H1 (cell line): ENCODE results near the gene ENAH. TPM values are rescaled to one million over a fixed set of nuclear protein-coding genes. Genes with fewer than 3 reads are reported as not detected.

Experiments
- CTCF ChIA-PET: fragments of 300-600 bp; sonication (Branson Sonifier 250); formaldehyde crosslinking; loops from one replicate; lab custom pipeline; 2021; ENCODE audit not compliant: partially characterized antibody; lab: Charles Lee
- POLR2A ChIA-PET: fragments of 300-600 bp; sonication (Branson Sonifier 250); formaldehyde crosslinking; loops from one replicate; lab custom pipeline; 2021; ENCODE audit warnings: inconsistent platforms; ENCODE audit not compliant: partially characterized antibody; lab: Charles Lee
- DNase-seq, 2 experiments: peaks; one replicate each; pipeline versions ENCODE4 v3.0.0 to v3.0.0-alpha.2; 2010 to 2022; ENCODE audit warnings: low spot score in 2 of 2, low read depth in 1 of 2, mixed read lengths in 1 of 2
- FAIRE-seq: peaks from 2 replicates; lab custom pipeline; 2011; peaks lifted over from hg19 to GRCh38; lab: Jason Lieb, UNC
- H2AFZ ChIP-seq: 2 replicates; pipeline ENCODE4 v1.8.1; 2012; ENCODE audit warnings: low read length, inconsistent platforms
- H2AK5ac ChIP-seq: 2 replicates; pipeline ENCODE4 v1.6.1; 2013; ENCODE audit warnings: low read depth, low read length
- H2BK120ac ChIP-seq: replicated peaks from 2 replicates; pipeline ENCODE3; 2013; ENCODE audit warnings: low read depth, low read length, inconsistent platforms
- H2BK12ac ChIP-seq: 2 replicates; pipeline ENCODE4 v1.6.1; 2013; ENCODE audit warnings: low read depth, low read length
- H2BK15ac ChIP-seq: 2 replicates; pipeline ENCODE4 v1.6.1; 2013; ENCODE audit warnings: low read length
- H2BK20ac ChIP-seq: 2 replicates; pipeline ENCODE4 v1.6.1; 2013; ENCODE audit warnings: low read length
- H2BK5ac ChIP-seq: 2 replicates; pipeline ENCODE4 v1.6.1; 2013; ENCODE audit warnings: low read depth, low read length
- H3K14ac ChIP-seq: 2 replicates; pipeline ENCODE4 v1.6.1; 2013; ENCODE audit warnings: inconsistent platforms; ENCODE audit not compliant: insufficient read length
- H3K18ac ChIP-seq: 2 replicates; pipeline ENCODE4 v1.6.1; 2013; ENCODE audit warnings: low read length; ENCODE audit errors: extremely low read depth
- H3K23ac ChIP-seq: 2 replicates; pipeline ENCODE4 v1.6.1; 2013; ENCODE audit warnings: inconsistent platforms; ENCODE audit not compliant: insufficient read length
- H3K23me2 ChIP-seq: 2 replicates; pipeline ENCODE4 v1.6.1; 2013; ENCODE audit warnings: low read depth, low read length
- H3K27ac ChIP-seq: 2 replicates; pipeline ENCODE4 v1.6.1; 2011; ENCODE audit warnings: low read depth, low read length, inconsistent platforms
- H3K27me3 ChIP-seq, 4 experiments: replicated peaks in 1 of 4; 1 replicate in 1 of 4; 2 replicates in 3 of 4; pipeline versions ENCODE4 v1.6.1 to v1.8.1; 2011 to 2013; ENCODE audit warnings: low read length in 3 of 4, mild to moderate bottlenecking in 3 of 4, inconsistent platforms in 2 of 4, mixed read lengths in 2 of 4, moderate library complexity in 1 of 4; ENCODE audit not compliant: control insufficient read depth in 3 of 4, insufficient read depth in 3 of 4; ENCODE audit errors: extremely low read depth in 1 of 4
- H3K36me3 ChIP-seq, 4 experiments: 2 replicates each; pipeline versions ENCODE4 v1.6.1 to v1.8.1; 2011 to 2013; ENCODE audit warnings: mild to moderate bottlenecking in 4 of 4, low read length in 3 of 4, moderate library complexity in 2 of 4, control low read depth in 1 of 4, inconsistent platforms in 1 of 4; ENCODE audit not compliant: insufficient read depth in 4 of 4, control insufficient read depth in 2 of 4
- H3K4ac ChIP-seq: replicated peaks from 2 replicates; pipeline ENCODE3; 2013; ENCODE audit warnings: low read length, low read depth, mixed read lengths, inconsistent platforms; ENCODE audit not compliant: insufficient read length
- H3K4me1 ChIP-seq, 4 experiments: replicated peaks in 1 of 4; 1 replicate in 1 of 4; 2 replicates in 3 of 4; pipeline versions ENCODE4 v1.6.1 to v1.8.1; 2011 to 2013; ENCODE audit warnings: low read length in 3 of 4, inconsistent platforms in 2 of 4, mixed read lengths in 1 of 4; ENCODE audit not compliant: insufficient read depth in 4 of 4, control insufficient read depth in 3 of 4
- H3K4me2 ChIP-seq, 2 experiments: 2 replicates each; pipeline versions ENCODE4 v1.6.1 to v1.8.1; 2011 to 2013; ENCODE audit warnings: low read depth in 2 of 2, low read length in 2 of 2, control low read depth in 1 of 2, inconsistent platforms in 1 of 2, mild to moderate bottlenecking in 1 of 2; ENCODE audit not compliant: insufficient read depth in 1 of 2
- H3K4me3 ChIP-seq, 4 experiments: fragments of 200-600, 300-600 bp in 1 of 4; sonication (generic), shearing (Covaris generic), sonication (Bioruptor Twin) in 1 of 4; 2 replicates each; pipeline versions ENCODE4 v1.5.1 to v1.8.1; 2011 to 2016; ENCODE audit warnings: low read length in 4 of 4, low read depth in 3 of 4, control low read depth in 2 of 4, inconsistent platforms in 2 of 4, mild to moderate bottlenecking in 2 of 4, mixed read lengths in 1 of 4, moderate library complexity in 1 of 4; ENCODE audit not compliant: insufficient read depth in 2 of 4; ENCODE audit errors: extremely low read depth in 1 of 4
- H3K56ac ChIP-seq: replicated peaks from 2 replicates; pipeline ENCODE3; 2013; ENCODE audit warnings: low read depth, mild to moderate bottlenecking, mixed read lengths, low read length, inconsistent platforms; ENCODE audit not compliant: insufficient read length
- H3K79me1 ChIP-seq: 2 replicates; pipeline ENCODE4 v1.6.1; 2013; ENCODE audit warnings: low read depth, low read length, control low read depth
- H3K79me2 ChIP-seq, 2 experiments: 2 replicates each; pipeline versions ENCODE4 v1.6.1 to v1.8.1; 2012 to 2013; ENCODE audit warnings: low read length in 2 of 2, mild to moderate bottlenecking in 2 of 2, inconsistent platforms in 1 of 2; ENCODE audit not compliant: insufficient read depth in 2 of 2, control insufficient read depth in 1 of 2
- H3K9ac ChIP-seq, 4 experiments: replicated peaks in 1 of 4; 1 replicate in 1 of 4; 2 replicates in 3 of 4; pipeline versions ENCODE4 v1.6.1 to v1.8.1; 2011 to 2013; ENCODE audit warnings: low read depth in 3 of 4, low read length in 3 of 4, control low read depth in 2 of 4, mild to moderate bottlenecking in 2 of 4, moderate library complexity in 2 of 4, inconsistent platforms in 1 of 4; ENCODE audit errors: extremely low read depth in 1 of 4
- H3K9me3 ChIP-seq, 2 experiments: 2 replicates each; pipeline versions ENCODE4 v1.6.1 to v1.8.1; 2012 to 2013; ENCODE audit warnings: mild to moderate bottlenecking in 2 of 2, moderate library complexity in 2 of 2, control low read depth in 1 of 2, inconsistent platforms in 1 of 2, low read depth in 1 of 2, low read length in 1 of 2, mixed read lengths in 1 of 2; ENCODE audit not compliant: insufficient read depth in 2 of 2
- H4K20me1 ChIP-seq, 2 experiments: replicated peaks in 1 of 2; 2 replicates each; pipeline versions ENCODE3 to v1.8.1; 2011 to 2013; ENCODE audit warnings: inconsistent platforms in 2 of 2, low read length in 2 of 2, mild to moderate bottlenecking in 1 of 2; ENCODE audit not compliant: insufficient read depth in 2 of 2, control insufficient read depth in 1 of 2
- H4K5ac ChIP-seq: 2 replicates; pipeline ENCODE4 v1.6.1; 2013; ENCODE audit warnings: low read length, low read depth, mixed read lengths, inconsistent platforms; ENCODE audit not compliant: insufficient read length
- H4K8ac ChIP-seq: 2 replicates; pipeline ENCODE4 v1.8.0; 2013; ENCODE audit warnings: mild to moderate bottlenecking, moderate library complexity, low read length, inconsistent platforms; ENCODE audit not compliant: insufficient read depth; ENCODE audit errors: extremely low read depth
- H4K91ac ChIP-seq: replicated peaks from 2 replicates; pipeline ENCODE3; 2013; ENCODE audit warnings: low read length, mixed read lengths, inconsistent platforms; ENCODE audit not compliant: insufficient read length
- ATF2 ChIP-seq: IDR thresholded peaks from 2 replicates; pipeline ENCODE4 v1.6.1; 2012; ENCODE audit warnings: low read length, inconsistent platforms
- BRCA1 ChIP-seq: IDR thresholded peaks from 2 replicates; pipeline ENCODE4 v1.6.1; 2012; ENCODE audit warnings: low read depth, low read length, improper control_type of control experiment
- CHD1 ChIP-seq: IDR thresholded peaks from 2 replicates; pipeline ENCODE4 v1.6.1; 2012; ENCODE audit warnings: low read depth, low read length, improper control_type of control experiment
- EZH2 ChIP-seq: fragments of 200-600 bp; sonication (generic); IDR thresholded peaks from 2 replicates; pipeline ENCODE4 v1.7.1; 2012; ENCODE audit warnings: low read depth, mild to moderate bottlenecking, moderate library complexity, low read length, inconsistent platforms; ENCODE audit not compliant: severe bottlenecking
- FOSL1 ChIP-seq: IDR thresholded peaks from 2 replicates; pipeline ENCODE4 v1.6.1; 2011; ENCODE audit warnings: mild to moderate bottlenecking, low read depth, low read length, moderate library complexity; ENCODE audit not compliant: insufficient read depth
- KDM5A ChIP-seq: fragments of 200-600 bp; IDR thresholded peaks from 2 replicates; pipeline ENCODE4 v1.7.1; 2012; ENCODE audit warnings: mild to moderate bottlenecking, low read length, inconsistent platforms, mixed read lengths
- POLR2A ChIP-seq, 2 experiments: IDR thresholded peaks; 1 replicate in 1 of 2; 2 replicates in 1 of 2; pipeline ENCODE4 v1.6.1; 2011; ENCODE audit warnings: low read depth in 2 of 2, low read length in 2 of 2, mild to moderate bottlenecking in 2 of 2; ENCODE audit errors: control extremely low read depth in 1 of 2
- WGBS, 2 experiments: shearing (Covaris generic) in 1 of 2; methylation state at CpG; one replicate each; pipeline versions ENCODE4 v1.1.6 to v1.1.7; 2013 to 2015; ENCODE audit warnings: low lambda C conversion rate in 2 of 2, mixed read lengths in 2 of 2, inconsistent platforms in 1 of 2, low coverage in 1 of 2, missing lambda C conversion rate in 1 of 2; ENCODE audit not compliant: insufficient replicate concordance in 2 of 2, insufficient coverage in 1 of 2, insufficient read length in 1 of 2; ENCODE audit errors: extremely low coverage in 1 of 2, missing lambda C conversion rate in 1 of 2; 5-methylcytosine and 5-hydroxymethylcytosine counted together
- polyA plus RNA-seq, 7 experiments: library from polyadenylated mRNA; depleted of rRNA in 3 of 7; stranded (reverse) in 5 of 7; unstranded in 2 of 7; fragments of >200 nt in 5 of 7; fragments of 200-250 nt in 2 of 7; gene quantifications; 1 replicate in 5 of 7; 2 replicates in 1 of 7; 4 replicates in 1 of 7; pipeline versions ENCODE4 v1.2.1 to v1.2.3, GENCODE V29; 2011 to 2013; ENCODE audit warnings: missing spikeins in 2 of 7, mixed read lengths in 2 of 7
- total RNA-seq: library from RNA; stranded (reverse); fragmentation: NEBNext Ultra II Directional; extraction: Animal tissue kit (Norgen Biotek cat#: 25700); gene quantifications from 2 replicates; pipeline ENCODE4 v1.2.1, GENCODE V29; 2021
- TF ChIP-seq, protein P1 (sequence below): IDR thresholded peaks from 2 replicates; pipeline ENCODE4 v1.6.1; 2011; ENCODE audit warnings: low read length, improper control_type of control experiment

Gene ENAH
- total and polyA plus RNA-seq, 2 of the 8 experiments (the other 6 are each of a cell fraction or from before 2014, with no cell fraction given), result 39.1 to 335 TPM

DNA sequence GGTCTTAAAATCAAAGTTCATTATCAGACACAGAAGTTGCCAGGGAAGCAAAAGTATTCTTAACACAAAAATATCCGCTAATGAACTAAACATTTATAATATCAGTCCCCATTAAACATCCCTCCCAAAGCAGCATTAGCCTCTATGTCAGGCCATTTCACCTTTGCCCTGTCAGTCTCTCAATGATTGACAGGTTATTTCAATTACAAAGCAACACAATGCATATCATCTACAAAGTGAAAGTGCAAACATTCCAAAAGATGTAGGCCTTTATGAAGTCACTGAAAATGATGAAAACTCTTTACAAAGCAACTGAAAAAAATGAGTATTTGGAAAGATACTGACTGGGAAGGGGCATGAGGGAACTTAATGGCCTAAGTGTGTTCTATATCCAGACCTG, 14.1 kb downstream of the ENAH start:
- no peak overlapping the region for H4K5ac ChIP-seq
- no peak overlapping the region for H2BK20ac ChIP-seq
- H3K14ac ChIP-seq, result no peak overlapping the region
- no peaks in the 10 kb centered on the region for H3K27me3 ChIP-seq
- no peaks in the 10 kb centered on the region for H3K23me2 ChIP-seq
- H3K36me3 ChIP-seq, result peaks cover 0 to 13% (median 2%) of the 10 kb centered on the region in 4 experiments; a peak in 2 of 8 replicates
- H3K4me1 ChIP-seq, result peaks cover 0 to 9% (median 0%) of the 10 kb centered on the region in 4 experiments; a peak in 2 of 7 replicates
- ChIA-PET CTCF (interaction anchor here (0.7 to 1.3 kb wide), 4 partner anchors 14 to 133 kb away, joined by 3 to 5 read pairs (median 3); partner anchors contain the start of gene ENAH), POLR2A (interaction anchor here (1.1 to 2.8 kb wide), 4 partner anchors 11 to 45 kb away, joined by 3 to 13 read pairs (median 6); partner anchors contain the start of gene ENAH)
- FAIRE-seq (no peak), DNase-seq (no peak)
- no peak overlapping the region for H3K27ac ChIP-seq
- H4K20me1 ChIP-seq, result peaks cover 17 to 20% of the 10 kb centered on the region in 2 experiments
- H4K8ac ChIP-seq, result no peak overlapping the region
- no peak overlapping the region for H3K18ac ChIP-seq
- H2BK120ac ChIP-seq, result no peak overlapping the region
- TF ChIP-seq BRCA1 (no peak), EZH2 (no peak), FOSL1 (no peak), CHD1 (no peak), POLR2A (IDR thresholded peaks at IDR 0.05; ENCODE audit: control extremely low read depth in 1 of 2, low read depth in 2 of 2, low read length in 2 of 2) (0 out of 3 replicates have a peak, but pooled peaks of 1 of the 2 experiments have one; percentile 32), ATF2 (no peak), KDM5A (no peak)
- TF ChIP-seq, protein P1, sequence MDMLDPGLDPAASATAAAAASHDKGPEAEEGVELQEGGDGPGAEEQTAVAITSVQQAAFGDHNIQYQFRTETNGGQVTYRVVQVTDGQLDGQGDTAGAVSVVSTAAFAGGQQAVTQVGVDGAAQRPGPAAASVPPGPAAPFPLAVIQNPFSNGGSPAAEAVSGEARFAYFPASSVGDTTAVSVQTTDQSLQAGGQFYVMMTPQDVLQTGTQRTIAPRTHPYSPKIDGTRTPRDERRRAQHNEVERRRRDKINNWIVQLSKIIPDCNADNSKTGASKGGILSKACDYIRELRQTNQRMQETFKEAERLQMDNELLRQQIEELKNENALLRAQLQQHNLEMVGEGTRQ, result no peak
- H3K4me2 ChIP-seq, result no peak overlapping the region
- 0 out of 2 replicates have a peak, but pooled peaks cover 3% of the 10 kb centered on the region for H3K79me1 ChIP-seq
- WGBS, 2 experiments, result 95% methylated on average over 1 of the region's 1 CpG; no CpG with 5 or more reads in 1 of the 2 experiments
- no peak overlapping the region for H2BK15ac ChIP-seq
- no peak overlapping the region for H3K23ac ChIP-seq
- H2AFZ ChIP-seq, result no peak overlapping the region
- no peak overlapping the region for H2BK5ac ChIP-seq
- no peak overlapping the region for H2AK5ac ChIP-seq
- no peak overlapping the region for H3K4ac ChIP-seq
- peaks cover 64 to 99% of the 10 kb centered on the region in 2 experiments for H3K79me2 ChIP-seq
- H3K4me3 ChIP-seq, result no peak overlapping the region
- no peak overlapping the region for H3K9ac ChIP-seq
- no peak overlapping the region for H2BK12ac ChIP-seq
- H4K91ac ChIP-seq, result no peak overlapping the region
- no peak overlapping the region for H3K56ac ChIP-seq
- no peaks in the 10 kb centered on the region for H3K9me3 ChIP-seq
